Measurements from ENCODE around the gene ATP9A.

DNA sequence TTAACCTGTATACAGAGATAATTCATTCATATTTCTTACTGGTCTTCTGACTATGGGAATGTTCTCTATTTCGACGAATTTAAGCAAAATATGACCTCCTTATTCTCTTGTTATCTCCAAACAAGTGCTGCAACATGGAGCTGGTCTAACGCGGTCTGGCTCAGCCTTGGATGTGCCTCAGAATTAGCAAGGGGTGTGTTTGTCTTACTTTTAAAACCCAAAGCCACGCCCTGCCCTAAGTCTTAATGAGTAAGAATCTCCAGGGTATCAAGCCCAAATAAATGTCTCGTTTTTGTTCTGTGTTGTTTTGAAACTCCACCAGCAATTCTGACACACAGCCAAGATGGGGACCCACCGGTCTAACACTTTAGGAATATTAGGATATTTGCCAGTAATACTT is 99.2 kb downstream of the ATP9A start:
- TF ChIP-seq, protein P1, sequence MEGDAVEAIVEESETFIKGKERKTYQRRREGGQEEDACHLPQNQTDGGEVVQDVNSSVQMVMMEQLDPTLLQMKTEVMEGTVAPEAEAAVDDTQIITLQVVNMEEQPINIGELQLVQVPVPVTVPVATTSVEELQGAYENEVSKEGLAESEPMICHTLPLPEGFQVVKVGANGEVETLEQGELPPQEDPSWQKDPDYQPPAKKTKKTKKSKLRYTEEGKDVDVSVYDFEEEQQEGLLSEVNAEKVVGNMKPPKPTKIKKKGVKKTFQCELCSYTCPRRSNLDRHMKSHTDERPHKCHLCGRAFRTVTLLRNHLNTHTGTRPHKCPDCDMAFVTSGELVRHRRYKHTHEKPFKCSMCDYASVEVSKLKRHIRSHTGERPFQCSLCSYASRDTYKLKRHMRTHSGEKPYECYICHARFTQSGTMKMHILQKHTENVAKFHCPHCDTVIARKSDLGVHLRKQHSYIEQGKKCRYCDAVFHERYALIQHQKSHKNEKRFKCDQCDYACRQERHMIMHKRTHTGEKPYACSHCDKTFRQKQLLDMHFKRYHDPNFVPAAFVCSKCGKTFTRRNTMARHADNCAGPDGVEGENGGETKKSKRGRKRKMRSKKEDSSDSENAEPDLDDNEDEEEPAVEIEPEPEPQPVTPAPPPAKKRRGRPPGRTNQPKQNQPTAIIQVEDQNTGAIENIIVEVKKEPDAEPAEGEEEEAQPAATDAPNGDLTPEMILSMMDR (optimal IDR thresholded peaks at IDR 0.05 in 1 of 3, IDR thresholded peaks at IDR 0.05 in 1 of 3, conservative IDR thresholded peaks at IDR 0.05 in 1 of 3; ENCODE audit: extremely low read depth in 1 of 3, insufficient read depth in 2 of 3, low read length in 3 of 3), result no peak
- TF ChIP-seq EZH2 (IDR thresholded peaks at IDR 0.05; ENCODE audit: low read length), result no peak
